Myometrial cell (primary cell): ENCODE results near the gene PDZD11. TPM values are rescaled to one million over a fixed set of nuclear protein-coding genes. Genes with fewer than 3 reads are reported as not detected.

Experiments used
- total RNA-seq: library from RNA; depleted of rRNA; stranded (reverse); fragments of >200 nt; gene quantifications from 2 replicates; pipeline ENCODE4 v1.2.3, GENCODE V29; 2015

Gene PDZD11, protein sequence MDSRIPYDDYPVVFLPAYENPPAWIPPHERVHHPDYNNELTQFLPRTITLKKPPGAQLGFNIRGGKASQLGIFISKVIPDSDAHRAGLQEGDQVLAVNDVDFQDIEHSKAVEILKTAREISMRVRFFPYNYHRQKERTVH
- 92.9 and 96.3 TPM in 2 replicates for total RNA-seq

DNA sequence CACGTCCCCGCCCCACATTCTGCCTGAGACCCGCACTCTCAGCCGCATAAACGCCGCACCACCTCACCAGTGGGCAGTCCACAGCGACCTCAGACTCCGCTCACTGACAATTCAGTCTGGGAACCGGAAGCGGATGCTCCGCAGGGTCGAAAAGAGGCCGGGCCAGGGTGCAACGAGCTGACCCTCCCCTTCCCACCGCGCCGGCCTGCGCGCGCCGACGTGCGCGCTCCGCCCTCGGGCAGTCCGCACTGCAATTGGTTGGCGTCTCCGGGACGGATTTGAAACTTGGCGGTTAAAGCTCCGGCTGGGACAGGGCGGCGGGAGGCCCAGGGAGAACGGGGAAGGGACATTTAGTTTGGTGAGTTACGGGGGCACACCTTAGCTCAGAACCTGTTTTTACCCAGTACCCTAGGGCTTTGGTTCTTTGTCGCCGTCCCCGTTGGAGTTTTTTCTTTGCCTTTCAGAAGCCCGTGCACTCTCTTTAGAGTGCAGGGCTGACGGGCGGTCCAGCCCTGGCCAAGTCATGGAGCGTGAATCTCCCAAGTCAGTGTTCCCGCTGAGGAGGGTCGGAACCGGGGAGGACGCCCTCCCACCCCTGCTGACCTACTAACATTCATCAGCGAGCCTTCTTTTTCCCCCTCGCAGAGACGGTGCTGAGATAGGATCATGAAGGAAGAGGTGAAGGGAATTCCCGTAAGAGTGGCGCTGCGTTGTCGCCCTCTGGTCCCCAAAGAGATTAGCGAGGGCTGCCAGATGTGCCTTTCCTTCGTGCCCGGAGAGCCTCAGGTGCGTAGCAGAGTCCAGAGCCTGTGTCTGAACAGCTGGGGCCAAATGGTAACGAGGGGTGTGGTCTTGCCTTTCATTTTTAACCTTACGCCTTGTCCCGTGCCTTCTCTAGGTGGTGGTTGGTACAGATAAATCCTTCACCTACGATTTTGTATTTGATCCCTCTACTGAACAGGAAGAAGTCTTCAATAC is at the start of gene PDZD11, which contains the start of gene KIF4A:
TSS of gene PDZD11 (minus strand) at position 135 of the 978 bp plus-strand sequence. CDS start 586 bp downstream, outside the sequence.
TSS of gene KIF4A (plus strand) at position 312 of the 978 bp plus-strand sequence. CDS start at position 667, 355 bp downstream.

GRCh38 chrX:70281951-70282350 is 7.8 kb downstream of the PDZD11 start, which contains the start of gene RAB41:
RAB41 (plus strand) TSS chrX:70282172; CDS start chrX:70282218, 46 bp downstream.

GRCh38 chrX:70268034-70268433 is 21.7 kb downstream of the PDZD11 start, which contains the start of gene ARR3:
ARR3 (plus strand) TSS chrX:70268334; CDS start chrX:70269386, 1,052 bp downstream.

DNA sequence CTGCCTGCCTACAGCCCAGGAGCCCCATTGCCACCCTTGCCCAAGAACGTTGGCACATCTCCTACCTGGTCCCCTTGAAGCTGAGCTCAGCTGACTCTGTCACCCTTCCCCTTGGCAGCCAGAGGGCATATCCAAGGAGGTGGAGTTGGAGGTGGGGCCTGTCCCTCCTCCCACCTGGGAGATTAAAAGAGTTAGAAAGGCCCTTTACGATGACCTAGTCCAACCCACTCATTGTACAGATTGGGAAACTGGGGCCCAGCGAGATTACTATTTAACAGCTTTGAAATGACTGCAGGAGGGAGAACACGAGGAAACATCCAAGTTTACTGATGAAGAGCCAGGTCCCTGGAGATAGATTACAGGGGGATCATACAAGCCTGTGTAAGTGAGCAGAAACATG is 29.6 kb downstream of the PDZD11 start, which contains the start of gene P2RY4:
TSS of gene P2RY4 (minus strand) at position 101 of the 400 bp plus-strand sequence. CDS start 580 bp downstream, outside the sequence.

Other genes with a start within 250 kb of the PDZD11 start
- gene AWAT2, start 240.0 kb downstream of the PDZD11 start, total RNA-seq: not detected in 2 replicates
- not detected in 2 replicates for gene OTUD6A, start 227.5 kb downstream of the PDZD11 start, total RNA-seq
- gene IGBP1, start 156.5 kb downstream of the PDZD11 start, total RNA-seq: 45.6 and 58.8 TPM in 2 replicates
- gene DGAT2L6, start 112.4 kb downstream of the PDZD11 start, total RNA-seq: not detected in 2 replicates
- not detected in 2 replicates for gene AWAT1, start 55.3 kb downstream of the PDZD11 start, total RNA-seq
- gene P2RY4, start 29.7 kb downstream of the PDZD11 start, total RNA-seq: not detected in 2 replicates
- gene ARR3, start 21.6 kb downstream of the PDZD11 start, total RNA-seq: not detected in 2 replicates
- gene RAB41, start 7.8 kb downstream of the PDZD11 start, total RNA-seq: not detected in 2 replicates
- 9.5 and 12.6 TPM in 2 replicates for gene KIF4A, start 177 bp upstream of the PDZD11 start, total RNA-seq
- not detected in 2 replicates for gene GDPD2, start 133.4 kb upstream of the PDZD11 start, total RNA-seq
- gene DLG3, start 154.9 kb upstream of the PDZD11 start, total RNA-seq: 7.1 and 16.4 TPM in 2 replicates